ENCODE measurements around the gene EIF4B.

Gene EIF4B

DNA sequence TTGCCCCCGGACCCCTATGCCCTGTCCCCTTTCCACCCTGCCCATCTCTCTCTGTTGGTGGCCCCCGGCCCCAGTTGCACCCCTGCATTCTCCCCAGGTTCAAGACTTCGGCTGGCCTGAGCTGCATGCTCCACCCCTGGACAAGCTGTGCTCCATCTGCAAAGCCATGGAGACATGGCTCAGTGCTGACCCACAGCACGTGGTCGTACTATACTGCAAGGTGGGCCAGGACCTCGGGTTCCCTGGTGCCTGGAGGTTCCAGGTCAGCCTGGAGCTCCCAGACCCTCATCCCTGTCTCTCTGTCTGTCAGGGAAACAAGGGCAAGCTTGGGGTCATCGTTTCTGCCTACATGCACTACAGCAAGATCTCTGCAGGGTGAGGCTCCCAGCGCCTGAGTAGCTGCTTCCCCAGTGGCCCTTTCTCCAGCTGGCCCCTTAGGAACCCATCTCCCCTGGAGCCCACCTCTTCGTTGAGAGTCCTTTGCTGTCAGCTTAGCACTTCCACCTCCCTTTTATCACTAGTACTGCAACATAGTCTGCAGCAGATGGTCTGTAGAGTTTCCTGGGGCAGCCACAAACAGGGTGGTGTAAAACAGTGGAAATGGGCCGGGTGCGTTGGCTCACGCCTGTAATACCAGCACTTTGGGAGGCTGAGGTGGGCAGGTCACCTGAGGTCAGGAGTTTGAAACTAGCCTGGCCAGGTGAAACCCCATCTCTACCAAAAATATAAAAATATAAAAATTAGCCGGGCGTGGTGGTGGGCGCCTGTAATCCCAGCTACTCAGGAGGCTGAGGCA, 49.4 kb downstream of the EIF4B start:
- no peak for TF ChIP-seq CTCF (IDR thresholded peaks at IDR 0.05; ENCODE audit: borderline replicate concordance, insufficient read depth, low read depth, low read length)
- H3K4me3 ChIP-seq (ENCODE audit: low read depth, low read length), result no peak overlapping the region

DNA sequence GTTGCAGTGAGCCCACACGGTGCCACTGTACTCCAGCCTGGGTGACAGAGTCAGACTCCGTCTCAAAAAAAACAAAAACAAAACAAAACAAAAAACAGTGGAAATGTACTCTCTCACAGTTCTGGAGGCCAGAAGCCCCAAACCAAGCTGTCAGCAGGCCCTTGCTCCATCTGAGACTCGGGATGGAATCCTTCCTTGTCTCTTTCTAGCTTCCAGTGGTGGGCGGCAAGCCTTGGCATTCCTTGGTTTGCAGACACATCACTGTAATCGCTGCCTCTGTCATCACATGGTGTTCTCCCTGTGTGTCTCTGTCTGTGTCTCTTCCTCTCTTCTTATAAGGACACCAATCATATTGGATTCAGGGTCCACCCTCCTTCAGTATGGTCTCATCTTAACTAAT, 50.0 kb downstream of the EIF4B start:
- TF ChIP-seq CTCF (IDR thresholded peaks at IDR 0.05; ENCODE audit: borderline replicate concordance, insufficient read depth, low read depth, low read length), result no peak
- no peak overlapping the region for H3K4me3 ChIP-seq (ENCODE audit: low read depth, low read length)

GRCh38 chr12:53056901-53057300, 50.6 kb downstream of the EIF4B start:
- no peak overlapping the region for H3K4me3 ChIP-seq (ENCODE audit: low read depth, low read length)
- TF ChIP-seq CTCF (IDR thresholded peaks at IDR 0.05; ENCODE audit: borderline replicate concordance, insufficient read depth, low read depth, low read length), result no peak

DNA sequence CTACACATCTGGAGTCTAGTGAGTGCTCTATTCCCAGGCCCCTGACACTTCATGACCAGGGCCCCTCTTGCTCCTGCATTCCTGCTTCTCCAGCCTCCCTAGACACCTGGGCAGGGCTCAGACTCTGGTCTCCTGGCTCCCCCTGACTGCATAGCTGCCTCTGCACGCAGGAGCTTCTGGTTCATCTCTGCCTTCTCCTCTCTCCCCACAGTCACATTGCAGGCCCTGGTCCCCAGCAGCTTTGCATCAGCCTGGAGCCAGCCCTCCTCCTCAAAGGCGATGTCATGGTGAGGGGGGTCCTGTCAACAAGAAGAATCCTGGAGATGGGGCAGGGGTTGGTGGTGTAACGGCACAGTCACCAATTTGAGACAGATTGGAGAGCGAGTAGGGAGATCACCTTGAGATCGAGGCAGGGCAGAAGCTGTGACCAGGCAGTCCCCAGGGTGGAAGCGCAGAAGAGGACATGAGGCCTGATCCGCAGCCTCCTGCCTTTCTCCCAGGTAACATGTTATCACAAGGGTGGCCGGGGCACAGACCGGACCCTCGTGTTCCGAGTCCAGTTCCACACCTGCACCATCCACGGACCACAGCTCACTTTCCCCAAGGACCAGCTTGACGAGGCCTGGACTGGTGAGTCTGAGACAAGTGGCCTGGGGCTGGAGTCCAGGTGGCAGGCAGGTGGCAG, 51.7 kb downstream of the EIF4B start:
- no peak overlapping the region for H3K4me3 ChIP-seq (ENCODE audit: low read depth, low read length)
- no peak for TF ChIP-seq CTCF (IDR thresholded peaks at IDR 0.05; ENCODE audit: borderline replicate concordance, insufficient read depth, low read depth, low read length)

DNA sequence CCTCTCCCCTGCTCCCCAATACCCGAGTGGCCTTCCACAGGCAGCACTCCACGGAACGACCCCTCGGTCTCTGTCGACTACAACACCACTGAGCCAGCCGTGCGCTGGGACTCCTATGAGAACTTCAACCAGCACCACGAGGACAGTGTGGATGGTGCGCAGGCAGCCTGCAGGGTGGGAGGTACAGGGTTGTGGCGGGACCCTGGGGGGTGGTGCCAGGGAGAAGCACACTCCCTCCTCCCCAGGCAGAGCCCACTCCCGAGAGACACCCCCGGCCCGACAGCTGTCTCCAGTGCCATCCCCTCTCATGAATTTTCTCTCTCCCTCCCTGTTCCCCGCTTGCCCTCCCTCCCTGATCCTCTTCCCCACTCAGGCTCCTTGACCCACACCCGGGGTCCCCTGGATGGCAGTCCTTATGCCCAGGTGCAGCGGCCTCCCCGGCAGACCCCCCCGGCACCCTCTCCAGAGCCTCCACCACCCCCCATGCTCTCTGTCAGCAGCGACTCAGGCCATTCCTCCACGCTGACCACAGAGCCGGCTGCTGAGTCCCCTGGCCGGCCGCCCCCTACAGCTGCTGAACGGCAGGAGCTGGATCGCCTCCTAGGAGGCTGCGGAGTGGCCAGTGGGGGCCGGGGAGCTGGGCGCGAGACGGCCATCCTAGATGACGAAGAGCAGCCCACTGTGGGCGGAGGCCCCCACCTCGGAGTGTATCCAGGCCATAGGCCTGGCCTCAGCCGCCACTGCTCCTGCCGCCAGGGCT, 52.6 kb downstream of the EIF4B start:
- no peak for TF ChIP-seq CTCF (IDR thresholded peaks at IDR 0.05; ENCODE audit: borderline replicate concordance, insufficient read depth, low read depth, low read length)
- no peak overlapping the region for H3K4me3 ChIP-seq (ENCODE audit: low read depth, low read length)

GRCh38 chr12:53059434-53060063, 53.3 kb downstream of the EIF4B start:
- no peak overlapping the region for H3K4me3 ChIP-seq (ENCODE audit: low read depth, low read length)
- no peak for TF ChIP-seq CTCF (IDR thresholded peaks at IDR 0.05; ENCODE audit: borderline replicate concordance, insufficient read depth, low read depth, low read length)

Data from GM12875 (cell line).